ENCODE results near the gene ESR2. TPM values are rescaled to one million over a fixed set of nuclear protein-coding genes. Genes with fewer than 3 reads are reported as not detected.

ESR2 gene
- total RNA-seq, 1 experiment from 2014 or later, result 0.15 TPM

DNA sequence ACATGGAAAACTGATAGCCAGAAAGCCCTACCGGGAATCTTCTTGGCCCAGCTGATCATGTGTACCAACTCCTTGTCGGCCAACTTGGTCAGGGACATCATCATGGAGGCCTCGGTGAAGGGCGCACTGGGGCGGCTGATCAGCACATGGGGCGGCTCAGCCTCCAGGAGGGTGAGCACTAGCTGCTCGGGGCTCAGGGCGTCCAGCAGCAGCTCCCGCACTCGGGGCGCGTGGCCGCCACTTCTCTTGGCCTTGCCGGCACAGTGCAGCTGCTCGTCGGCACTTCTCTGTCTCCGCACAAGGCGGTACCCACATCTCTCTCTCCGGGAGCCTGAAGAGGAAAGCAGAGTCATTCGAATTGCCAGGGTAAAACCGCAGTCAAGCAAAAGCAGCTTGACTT is 33.8 kb downstream of the ESR2 start:
- no peak overlapping the region for H2BK15ac ChIP-seq (ENCODE audit: low read depth, low read length)
- no peak overlapping the region for H2BK12ac ChIP-seq (ENCODE audit: insufficient read length, low read depth, low read length)
- no peak overlapping the region for H3K9ac ChIP-seq (ENCODE audit: extremely low read depth, insufficient read length, low read length)
- no peaks in the 10 kb centered on the region for H3K27me3 ChIP-seq (ENCODE audit: insufficient read depth, low read length)
- H3K4ac ChIP-seq (ENCODE audit: low read depth, low read length), result no peak overlapping the region
- H4K20me1 ChIP-seq (ENCODE audit: control insufficient read depth, insufficient read depth, insufficient read length), result no peaks in the 10 kb centered on the region
- H4K91ac ChIP-seq (ENCODE audit: insufficient read length, low read depth, low read length), result no peak overlapping the region
- Mint-ChIP-seq H3K9me3 (no peaks in the 10 kb centered on the region), H3K4me3 (no peak overlapping the region), H3K36me3 (ENCODE audit: insufficient read depth in 1 of 3, low read depth in 3 of 3) (no peaks in the 10 kb centered on the region), H3K27ac (no peak overlapping the region), H3K27me3 (ENCODE audit: low read depth) (no peaks in the 10 kb centered on the region), H3K4me1 (peaks cover 2 to 7% of the 10 kb centered on the region in 2 experiments)
- no peak overlapping the region for H3K27ac ChIP-seq (ENCODE audit: insufficient read length, low read depth, low read length)
- no peak overlapping the region for H3T11ph ChIP-seq (ENCODE audit: low read length)
- H4K8ac ChIP-seq (replicated peaks; ENCODE audit: insufficient read length, low read depth, low read length), result no peak overlapping the region
- TF ChIP-seq, protein P1, sequence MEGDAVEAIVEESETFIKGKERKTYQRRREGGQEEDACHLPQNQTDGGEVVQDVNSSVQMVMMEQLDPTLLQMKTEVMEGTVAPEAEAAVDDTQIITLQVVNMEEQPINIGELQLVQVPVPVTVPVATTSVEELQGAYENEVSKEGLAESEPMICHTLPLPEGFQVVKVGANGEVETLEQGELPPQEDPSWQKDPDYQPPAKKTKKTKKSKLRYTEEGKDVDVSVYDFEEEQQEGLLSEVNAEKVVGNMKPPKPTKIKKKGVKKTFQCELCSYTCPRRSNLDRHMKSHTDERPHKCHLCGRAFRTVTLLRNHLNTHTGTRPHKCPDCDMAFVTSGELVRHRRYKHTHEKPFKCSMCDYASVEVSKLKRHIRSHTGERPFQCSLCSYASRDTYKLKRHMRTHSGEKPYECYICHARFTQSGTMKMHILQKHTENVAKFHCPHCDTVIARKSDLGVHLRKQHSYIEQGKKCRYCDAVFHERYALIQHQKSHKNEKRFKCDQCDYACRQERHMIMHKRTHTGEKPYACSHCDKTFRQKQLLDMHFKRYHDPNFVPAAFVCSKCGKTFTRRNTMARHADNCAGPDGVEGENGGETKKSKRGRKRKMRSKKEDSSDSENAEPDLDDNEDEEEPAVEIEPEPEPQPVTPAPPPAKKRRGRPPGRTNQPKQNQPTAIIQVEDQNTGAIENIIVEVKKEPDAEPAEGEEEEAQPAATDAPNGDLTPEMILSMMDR (conservative IDR thresholded peaks at IDR 0.05), result no peak
- WGBS (ENCODE audit: extremely low coverage, insufficient read length, low lambda C conversion rate), result no CpG with 5 or more reads among the region's 21 CpGs
- H2AK5ac ChIP-seq (ENCODE audit: insufficient read length, low read length), result no peak overlapping the region
- no peak overlapping the region for H3K4me2 ChIP-seq (ENCODE audit: insufficient read depth, insufficient read length, low read length)
- no peaks in the 10 kb centered on the region for H3K79me1 ChIP-seq (ENCODE audit: insufficient read depth, low read depth, low read length, poor library complexity, severe bottlenecking)
- DNase-seq, result peak; percentile 42
- no peak overlapping the region for H3K18ac ChIP-seq (ENCODE audit: insufficient read length, low read depth, low read length)
- no peaks in the 10 kb centered on the region for H3K9me3 ChIP-seq (ENCODE audit: control insufficient read depth, low read depth, low read length)
- no peak overlapping the region for H2BK5ac ChIP-seq (ENCODE audit: insufficient read length, low read length)
- H2BK20ac ChIP-seq (ENCODE audit: low read depth, low read length, poor library complexity, severe bottlenecking), result no peak overlapping the region
- H2AFZ ChIP-seq (ENCODE audit: low read length), result no peak overlapping the region
- no peak overlapping the region for H4K5ac ChIP-seq (ENCODE audit: insufficient read length, low read depth, low read length)
- no peak overlapping the region for H3K14ac ChIP-seq (ENCODE audit: insufficient read depth, low read length)
- no peak overlapping the region for H2BK120ac ChIP-seq (ENCODE audit: low read depth, low read length, poor library complexity, severe bottlenecking)
- no peaks in the 10 kb centered on the region for H3K4me1 ChIP-seq (ENCODE audit: insufficient read depth, low read length)
- no peak overlapping the region for H3K56ac ChIP-seq (ENCODE audit: insufficient read length, low read depth, low read length)
- no peaks in the 10 kb centered on the region for H3K79me2 ChIP-seq (ENCODE audit: insufficient read depth, low read length)
- no peak overlapping the region for H3K23ac ChIP-seq (ENCODE audit: insufficient read length, low read depth, low read length)
- H3K23me2 ChIP-seq (ENCODE audit: insufficient read length, low read depth, low read length, poor library complexity, severe bottlenecking), result no peaks in the 10 kb centered on the region
